ENCODE data around the gene CDH8.

CDH8 gene

GRCh38 chr16:61879306-61879705 is 156.9 kb downstream of the CDH8 start:
- no peaks in the 10 kb centered on the region for H3K4me1 ChIP-seq (ENCODE audit: control insufficient read depth, insufficient read depth, low read length)
- no peaks in the 10 kb centered on the region for H3K9me3 ChIP-seq (ENCODE audit: control insufficient read depth, low read length)
- H3K36me3 ChIP-seq (ENCODE audit: control insufficient read depth, insufficient read depth, low read length), result no peaks in the 10 kb centered on the region
- H3K4me3 ChIP-seq (ENCODE audit: low read length), result no peak overlapping the region
- no peaks in the 10 kb centered on the region for H3K27me3 ChIP-seq (ENCODE audit: control insufficient read depth, insufficient read depth, low read length)
- no peak overlapping the region for H3K9ac ChIP-seq (ENCODE audit: low read length)

- Histone ChIP-seq H3K4me1 (ENCODE audit: control insufficient read depth, insufficient read depth, low read length) (no peaks in the 10 kb centered on the region), H3K4me3 (ENCODE audit: low read length) (no peak overlapping the region), H3K9ac (ENCODE audit: low read length) (no peak overlapping the region), H3K9me3 (ENCODE audit: control insufficient read depth, low read length) (no peaks in the 10 kb centered on the region), H3K36me3 (ENCODE audit: control insufficient read depth, insufficient read depth, low read length) (no peaks in the 10 kb centered on the region), H3K27me3 (ENCODE audit: control insufficient read depth, insufficient read depth, low read length) (no peaks in the 10 kb centered on the region)
These were observed 158.8 kb downstream of the CDH8 start for GRCh38 chr16:61877436-61877835.

- Histone ChIP-seq H3K36me3 (ENCODE audit: control insufficient read depth, insufficient read depth, low read length) (no peaks in the 10 kb centered on the region), H3K9ac (ENCODE audit: low read length) (no peak overlapping the region), H3K9me3 (ENCODE audit: control insufficient read depth, low read length) (no peaks in the 10 kb centered on the region), H3K27me3 (ENCODE audit: control insufficient read depth, insufficient read depth, low read length) (no peaks in the 10 kb centered on the region), H3K4me1 (ENCODE audit: control insufficient read depth, insufficient read depth, low read length) (no peaks in the 10 kb centered on the region), H3K4me3 (ENCODE audit: low read length) (no peak overlapping the region)
These were observed 163.5 kb downstream of the CDH8 start for GRCh38 chr16:61872778-61873119.

GRCh38 chr16:61871837-61872777 is 164.1 kb downstream of the CDH8 start:
- Histone ChIP-seq H3K36me3 (ENCODE audit: control insufficient read depth, insufficient read depth, low read length) (no peaks in the 10 kb centered on the region), H3K4me1 (ENCODE audit: control insufficient read depth, insufficient read depth, low read length) (no peaks in the 10 kb centered on the region), H3K9ac (ENCODE audit: low read length) (no peak overlapping the region), H3K27me3 (ENCODE audit: control insufficient read depth, insufficient read depth, low read length) (no peaks in the 10 kb centered on the region), H3K4me3 (ENCODE audit: low read length) (no peak overlapping the region), H3K9me3 (ENCODE audit: control insufficient read depth, low read length) (no peaks in the 10 kb centered on the region)

GRCh38 chr16:61862221-61863155 is 173.8 kb downstream of the CDH8 start:
- Histone ChIP-seq H3K27me3 (ENCODE audit: control insufficient read depth, insufficient read depth, low read length) (no peaks in the 10 kb centered on the region), H3K9ac (ENCODE audit: low read length) (no peak overlapping the region), H3K36me3 (ENCODE audit: control insufficient read depth, insufficient read depth, low read length) (no peaks in the 10 kb centered on the region), H3K4me1 (ENCODE audit: control insufficient read depth, insufficient read depth, low read length) (no peaks in the 10 kb centered on the region), H3K9me3 (ENCODE audit: control insufficient read depth, low read length) (no peaks in the 10 kb centered on the region), H3K4me3 (ENCODE audit: low read length) (no peak overlapping the region)

GRCh38 chr16:61858988-61859387 is 177.2 kb downstream of the CDH8 start:
- H3K27me3 ChIP-seq (ENCODE audit: control insufficient read depth, insufficient read depth, low read length), result no peaks in the 10 kb centered on the region
- no peak overlapping the region for H3K4me3 ChIP-seq (ENCODE audit: low read length)
- H3K4me1 ChIP-seq (ENCODE audit: control insufficient read depth, insufficient read depth, low read length), result no peaks in the 10 kb centered on the region
- no peak overlapping the region for H3K9ac ChIP-seq (ENCODE audit: low read length)
- H3K36me3 ChIP-seq (ENCODE audit: control insufficient read depth, insufficient read depth, low read length), result no peaks in the 10 kb centered on the region
- no peaks in the 10 kb centered on the region for H3K9me3 ChIP-seq (ENCODE audit: control insufficient read depth, low read length)

- H3K9me3 ChIP-seq (ENCODE audit: control insufficient read depth, low read length), result no peaks in the 10 kb centered on the region
- no peaks in the 10 kb centered on the region for H3K36me3 ChIP-seq (ENCODE audit: control insufficient read depth, insufficient read depth, low read length)
- no peaks in the 10 kb centered on the region for H3K4me1 ChIP-seq (ENCODE audit: control insufficient read depth, insufficient read depth, low read length)
- H3K9ac ChIP-seq (ENCODE audit: low read length), result no peak overlapping the region
- H3K4me3 ChIP-seq (ENCODE audit: low read length), result no peak overlapping the region
- H3K27me3 ChIP-seq (ENCODE audit: control insufficient read depth, insufficient read depth, low read length), result no peaks in the 10 kb centered on the region
These were observed 193.6 kb downstream of the CDH8 start for GRCh38 chr16:61842666-61843065.

GRCh38 chr16:61836804-61837393 is 199.3 kb downstream of the CDH8 start:
- Histone ChIP-seq H3K9me3 (ENCODE audit: control insufficient read depth, low read length) (no peaks in the 10 kb centered on the region), H3K4me1 (ENCODE audit: control insufficient read depth, insufficient read depth, low read length) (no peaks in the 10 kb centered on the region), H3K9ac (ENCODE audit: low read length) (no peak overlapping the region), H3K36me3 (ENCODE audit: control insufficient read depth, insufficient read depth, low read length) (no peaks in the 10 kb centered on the region), H3K4me3 (ENCODE audit: low read length) (no peak overlapping the region), H3K27me3 (ENCODE audit: control insufficient read depth, insufficient read depth, low read length) (no peaks in the 10 kb centered on the region)

- H3K9ac ChIP-seq (ENCODE audit: low read length), result no peak overlapping the region
- no peaks in the 10 kb centered on the region for H3K27me3 ChIP-seq (ENCODE audit: control insufficient read depth, insufficient read depth, low read length)
- no peak overlapping the region for H3K4me3 ChIP-seq (ENCODE audit: low read length)
- no peaks in the 10 kb centered on the region for H3K9me3 ChIP-seq (ENCODE audit: control insufficient read depth, low read length)
- no peaks in the 10 kb centered on the region for H3K36me3 ChIP-seq (ENCODE audit: control insufficient read depth, insufficient read depth, low read length)
- H3K4me1 ChIP-seq (ENCODE audit: control insufficient read depth, insufficient read depth, low read length), result no peaks in the 10 kb centered on the region
These were observed 202.2 kb downstream of the CDH8 start for GRCh38 chr16:61834082-61834481.

GRCh38 chr16:61831351-61831917 is 204.8 kb downstream of the CDH8 start:
- no peak overlapping the region for H3K9ac ChIP-seq (ENCODE audit: low read length)
- no peaks in the 10 kb centered on the region for H3K9me3 ChIP-seq (ENCODE audit: control insufficient read depth, low read length)
- no peaks in the 10 kb centered on the region for H3K36me3 ChIP-seq (ENCODE audit: control insufficient read depth, insufficient read depth, low read length)
- no peak overlapping the region for H3K4me3 ChIP-seq (ENCODE audit: low read length)
- H3K27me3 ChIP-seq (ENCODE audit: control insufficient read depth, insufficient read depth, low read length), result no peaks in the 10 kb centered on the region
- H3K4me1 ChIP-seq (ENCODE audit: control insufficient read depth, insufficient read depth, low read length), result no peaks in the 10 kb centered on the region

- H3K36me3 ChIP-seq (ENCODE audit: control insufficient read depth, insufficient read depth, low read length), result no peaks in the 10 kb centered on the region
- H3K27me3 ChIP-seq (ENCODE audit: control insufficient read depth, insufficient read depth, low read length), result no peaks in the 10 kb centered on the region
- H3K4me3 ChIP-seq (ENCODE audit: low read length), result no peak overlapping the region
- H3K4me1 ChIP-seq (ENCODE audit: control insufficient read depth, insufficient read depth, low read length), result no peaks in the 10 kb centered on the region
- H3K9ac ChIP-seq (ENCODE audit: low read length), result no peak overlapping the region
- H3K9me3 ChIP-seq (ENCODE audit: control insufficient read depth, low read length), result no peaks in the 10 kb centered on the region
These were observed 206.6 kb downstream of the CDH8 start for GRCh38 chr16:61829631-61830030.
